GM12873 (cell line): ENCODE results near the gene SMIM27.

Experiments
- CTCF ChIP-seq: IDR thresholded peaks from 2 replicates; pipeline ENCODE4 v1.5.1; 2012; ENCODE audit warnings: low read depth, mild to moderate bottlenecking, moderate library complexity, low read length, control low read depth; ENCODE audit not compliant: insufficient read depth; ENCODE audit errors: missing control alignments

SMIM27 gene

GRCh38 chr9:32565967-32566366 lies 13.8 kb downstream of the SMIM27 start:
- no peak for TF ChIP-seq CTCF

- TF ChIP-seq CTCF, result no peak
Observed at GRCh38 chr9:32566770-32567169, 14.6 kb downstream of the SMIM27 start.

GRCh38 chr9:32570262-32570661 lies 18.1 kb downstream of the SMIM27 start:
- no peak for TF ChIP-seq CTCF

DNA sequence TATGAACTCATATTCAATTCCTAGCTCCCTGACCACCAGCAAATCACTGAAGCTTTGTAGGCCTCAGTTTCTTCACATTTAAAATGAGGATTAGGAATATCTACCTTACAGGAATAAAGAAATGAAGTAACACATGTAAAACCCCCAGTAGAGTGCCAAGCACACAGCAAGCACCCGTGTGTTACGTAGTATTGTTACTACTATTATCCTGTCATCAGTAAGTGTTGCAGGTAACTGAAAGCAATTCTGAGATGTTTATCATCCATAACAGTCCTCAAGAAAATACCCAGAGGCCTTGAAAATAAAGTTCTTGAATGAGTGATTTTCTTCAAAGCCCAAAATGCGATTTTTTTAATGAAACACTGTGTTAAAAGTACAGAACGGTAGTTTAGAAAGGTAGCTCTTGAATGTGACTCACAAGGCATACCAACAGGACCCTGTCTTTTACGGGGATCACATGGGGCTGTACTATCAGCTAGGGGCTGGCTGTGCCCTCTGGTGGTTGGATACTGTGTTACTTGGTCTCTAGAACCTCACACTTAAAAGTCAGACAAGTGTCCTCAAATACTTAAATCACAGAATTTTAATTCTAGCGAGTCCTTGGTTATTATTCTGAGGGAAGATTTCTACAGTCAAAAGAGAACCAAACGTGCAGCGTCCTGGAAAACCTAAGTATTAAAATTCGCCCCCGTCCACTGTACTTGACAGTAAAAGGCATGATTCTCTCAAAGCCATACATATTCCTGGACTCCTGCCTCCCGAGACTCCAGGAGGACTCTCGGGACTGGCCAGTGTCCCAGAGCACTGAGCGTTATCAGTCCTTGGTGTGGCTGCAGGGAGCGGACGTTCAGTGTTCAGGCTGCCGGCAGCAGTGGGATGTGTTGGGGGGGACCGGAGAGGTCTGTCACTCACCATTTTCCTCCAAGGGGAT lies 20.1 kb downstream of the SMIM27 start:
- TF ChIP-seq CTCF, result peak; percentile 86

GRCh38 chr9:32572900-32573523 lies 20.9 kb downstream of the SMIM27 start, which contains the start of gene NDUFB6:
Gene NDUFB6, minus strand, starts transcription at chr9:32573159. Its CDS starts 99 bp downstream, at chr9:32573060.
- no peak for TF ChIP-seq CTCF

GRCh38 chr9:32573821-32574220 lies 21.7 kb downstream of the SMIM27 start:
- no peak for TF ChIP-seq CTCF

DNA sequence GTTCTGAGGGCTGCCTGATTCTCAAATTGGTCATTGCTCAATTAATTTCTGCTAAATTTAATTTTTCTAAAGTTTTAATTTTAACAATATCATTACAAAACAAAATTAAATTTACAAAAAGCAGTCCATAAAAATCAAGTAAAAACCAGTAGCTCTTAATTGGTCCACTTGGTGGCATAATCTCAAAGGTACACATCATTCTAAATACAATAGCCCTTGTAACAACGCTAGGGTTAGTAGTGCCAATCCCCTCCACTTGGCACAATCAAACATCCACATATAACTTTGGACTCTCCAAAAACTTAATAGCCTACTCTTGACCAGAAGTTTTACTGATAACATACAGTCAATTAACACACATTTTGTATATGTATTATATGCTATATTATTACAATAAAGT lies 22.7 kb downstream of the SMIM27 start:
- no peak for TF ChIP-seq CTCF
